Heart left ventricle (tissue), 16 donors: ENCODE measurements around the gene GATAD1. TPM values are rescaled to one million over a fixed set of nuclear protein-coding genes. Genes with fewer than 3 reads are reported as not detected.

Experiments used
- ATAC-seq, 4 donors: fragments of 200-7000 bp; cut with Tn5 transposase; one replicate each; pipeline ENCODE4 v1.9.1; 2020 to 2022; ENCODE audit warnings: moderate library complexity in 4 of 4, mild to moderate bottlenecking in 3 of 4, moderate number of reproducible peaks in 1 of 4
- DNase-seq, 5 donors: peaks; one replicate each; pipeline ENCODE4 v3.0.0-alpha.2; 2020
- H3K27ac ChIP-seq, 12 donors: fragments of 200-600 bp; sonication (generic) in 4 of 12; one replicate each; pipeline versions ENCODE4 v1.5.0 to v1.8.0; 2016 to 2022; ENCODE audit warnings: mild to moderate bottlenecking in 2 of 12
- H3K27me3 ChIP-seq, 9 donors: fragments of 200-600 bp; sonication (generic) in 2 of 9; one replicate each; pipeline versions ENCODE4 v1.5.1 to v1.8.0; 2016 to 2022; ENCODE audit warnings: mild to moderate bottlenecking in 3 of 9
- H3K36me3 ChIP-seq, 9 donors: fragments of 200-600 bp; sonication (generic) in 2 of 9; one replicate each; pipeline versions ENCODE4 v1.5.0 to v1.8.0; 2018 to 2022; ENCODE audit warnings: mild to moderate bottlenecking in 2 of 9
- H3K4me1 ChIP-seq, 12 donors: fragments of 200-600 bp; sonication (generic) in 4 of 12; one replicate each; pipeline versions ENCODE4 v1.5.0 to v1.8.0; 2016 to 2022; ENCODE audit warnings: mild to moderate bottlenecking in 3 of 12
- H3K4me3 ChIP-seq, 12 donors: fragments of 200-600 bp; sonication (generic) in 4 of 12; one replicate each; pipeline versions ENCODE4 v1.5.0 to v1.8.0; 2017 to 2022; ENCODE audit warnings: mild to moderate bottlenecking in 9 of 12, moderate library complexity in 4 of 12
- H3K9me3 ChIP-seq, 12 donors: fragments of 200-600 bp; sonication (generic) in 4 of 12; one replicate each; pipeline versions ENCODE4 v1.5.0 to v1.8.0; 2016 to 2022; ENCODE audit warnings: mild to moderate bottlenecking in 1 of 12
- POLR2A ChIP-seq, 2 donors: fragments of 450-650 bp; IDR thresholded peaks; one replicate each; pipeline ENCODE4 v1.6.1; 2017; ENCODE audit warnings: antibody characterized with exemption in 2 of 2, mild to moderate bottlenecking in 2 of 2, moderate library complexity in 2 of 2
- WGBS, 4 donors: extraction: QIAGEN DNeasy Blood & Tissue Kit in 2 of 4; methylation state at CpG; one replicate each; pipeline versions ENCODE4 v1.1.5 to v1.1.7; 2013 to 2018; 5-methylcytosine and 5-hydroxymethylcytosine counted together
- intact Hi-C, 10 donors: fragments of 100-400 bp; cut with DNase I; formaldehyde crosslinking; loops; one replicate each; pipeline versions ENCODE4 v1.11.1 to v1.14.2; 2022
- polyA plus RNA-seq, 2 donors: library from polyadenylated mRNA; stranded (reverse); fragments of 200-250 nt; gene quantifications; one replicate each; pipeline ENCODE4 v1.2.3, GENCODE V29; 2013
- total RNA-seq, 9 donors: library from RNA; depleted of rRNA in 2 of 9; stranded (reverse); fragments of >200 nt in 2 of 9; fragmentation: NEBNext Ultra II Directional in 3 of 9; extraction: Animal tissue kit (Norgen Biotek cat#: 25700) in 3 of 9; gene quantifications; one replicate each; pipeline versions ENCODE4 v1.1.0 to v1.2.4, GENCODE V29; 2016 to 2023
- TF ChIP-seq, protein P1 (sequence below), 12 donors: fragments of 200-600 bp; sonication (generic) in 4 of 12; IDR thresholded peaks; one replicate each; pipeline versions ENCODE4 v1.5.0 to v1.8.0; 2018 to 2022; ENCODE audit warnings: antibody characterized with exemption in 12 of 12, mild to moderate bottlenecking in 5 of 12
- donor health status: ischemic (EF 13 %, LVEDD 7.1; RV severe dilation, severe dysfunction).
- donor health status: healthy with polysubstance abuse.
- donor health status: DM: no; HTN: yes; CAD: no.
- donor health status: DM: no; HTN: no; CAD: no.
- donor health status: ischemic (EF 25% LVEDD 6.9; RV normal size, moderate dysfunction).
- donor health status: ischemic (EF 25% LVEDD 5.7; RV mildly dilated, moderate dysfunction).
- donor health status: healthy.
- donor health status: DM: yes; HTN: yes; CAD: no.
- donor health status: ischemic (EF 35%, LVEDD 5.7; RV mildly dilated, moderate dysfunction).
- donor health status: nonischemic (EF 11% LVEDD 7.7; RV severe dilation, severe dysfunction).
- donor health status: DM: yes; HTN: yes; CAD: no.
- donor health status: PGD.
- donor health status: ischemic (EF 29% LVEDD 5.4; RV normal size, mild dysfunction).
- donor health status: nonischemic (EF 23%, LVEDD 6.1; RV moderate dilation, normal function).

Gene GATAD1
- total and polyA plus RNA-seq, 11 donors: 8.5 to 20.5 (median 13.8) TPM

DNA sequence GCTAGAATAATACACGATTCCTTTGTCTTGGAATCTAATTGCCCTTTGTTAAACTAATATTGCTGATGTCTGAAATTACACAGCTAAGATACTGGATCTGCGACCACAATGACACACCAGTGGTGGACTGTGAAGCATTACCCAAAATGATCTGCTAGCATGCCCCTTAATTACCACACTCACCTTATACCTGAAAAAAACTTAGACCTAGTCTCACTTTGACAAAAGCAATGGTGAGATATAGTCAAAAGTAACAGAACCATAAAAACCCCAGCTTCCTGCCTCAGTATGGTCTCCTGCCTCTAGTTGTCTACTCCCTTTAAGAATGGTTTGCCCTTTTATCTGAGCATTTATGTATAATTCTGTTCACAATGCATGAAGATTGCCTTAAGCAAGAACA, 51.3 kb downstream of the GATAD1 start:
- ATAC-seq: no peak
- peaks cover 0 to 100% (median 89%) of the 10 kb centered on the region in 9 donors for H3K36me3 ChIP-seq
- no peaks in the 10 kb centered on the region for H3K4me1 ChIP-seq
- H3K4me3 ChIP-seq: no peak overlapping the region
- no peak overlapping the region for H3K27ac ChIP-seq
- TF ChIP-seq POLR2A (IDR thresholded peaks at IDR 0.05): no peak
- TF ChIP-seq, protein P1, sequence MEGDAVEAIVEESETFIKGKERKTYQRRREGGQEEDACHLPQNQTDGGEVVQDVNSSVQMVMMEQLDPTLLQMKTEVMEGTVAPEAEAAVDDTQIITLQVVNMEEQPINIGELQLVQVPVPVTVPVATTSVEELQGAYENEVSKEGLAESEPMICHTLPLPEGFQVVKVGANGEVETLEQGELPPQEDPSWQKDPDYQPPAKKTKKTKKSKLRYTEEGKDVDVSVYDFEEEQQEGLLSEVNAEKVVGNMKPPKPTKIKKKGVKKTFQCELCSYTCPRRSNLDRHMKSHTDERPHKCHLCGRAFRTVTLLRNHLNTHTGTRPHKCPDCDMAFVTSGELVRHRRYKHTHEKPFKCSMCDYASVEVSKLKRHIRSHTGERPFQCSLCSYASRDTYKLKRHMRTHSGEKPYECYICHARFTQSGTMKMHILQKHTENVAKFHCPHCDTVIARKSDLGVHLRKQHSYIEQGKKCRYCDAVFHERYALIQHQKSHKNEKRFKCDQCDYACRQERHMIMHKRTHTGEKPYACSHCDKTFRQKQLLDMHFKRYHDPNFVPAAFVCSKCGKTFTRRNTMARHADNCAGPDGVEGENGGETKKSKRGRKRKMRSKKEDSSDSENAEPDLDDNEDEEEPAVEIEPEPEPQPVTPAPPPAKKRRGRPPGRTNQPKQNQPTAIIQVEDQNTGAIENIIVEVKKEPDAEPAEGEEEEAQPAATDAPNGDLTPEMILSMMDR (IDR thresholded peaks at IDR 0.05): no peak
- DNase-seq: no peak
- 93 to 99% (median 94%) methylated on average over 2 of the region's 2 CpGs for WGBS, 4 donors
- intact Hi-C loops: no loop called here
- no peaks in the 10 kb centered on the region for H3K27me3 ChIP-seq
- no peaks in the 10 kb centered on the region for H3K9me3 ChIP-seq

DNA sequence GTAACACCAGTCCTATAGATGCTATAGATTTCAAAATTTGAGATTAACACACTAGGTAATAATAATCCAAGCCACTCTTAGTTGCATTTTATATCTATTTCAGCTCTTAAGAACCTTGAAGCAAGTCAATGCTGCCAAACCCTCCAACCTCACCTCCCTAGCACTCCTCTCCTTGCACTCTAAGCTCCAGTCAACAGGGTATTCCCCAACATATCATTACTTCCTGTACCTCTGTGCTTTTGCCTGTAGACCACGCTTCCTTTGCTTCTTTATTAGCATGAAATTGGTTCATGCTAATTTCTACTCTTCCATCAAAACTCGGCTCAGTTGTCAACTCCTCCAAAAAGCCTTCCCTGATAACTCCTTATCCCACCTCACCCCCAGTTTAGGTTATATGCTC, 56.5 kb downstream of the GATAD1 start:
- H3K4me1 ChIP-seq: no peaks in the 10 kb centered on the region
- no peak overlapping the region for H3K4me3 ChIP-seq
- ATAC-seq (no peak), DNase-seq (no peak)
- intact Hi-C loops: no loop called here
- H3K36me3 ChIP-seq: peaks cover 0 to 100% (median 75%) of the 10 kb centered on the region in 9 donors
- 89 to 95% (median 93%) methylated on average over 2 of the region's 2 CpGs for WGBS, 4 donors
- TF ChIP-seq, protein P1 (IDR thresholded peaks at IDR 0.05): no peak
- TF ChIP-seq POLR2A (IDR thresholded peaks at IDR 0.05): no peak
- no peaks in the 10 kb centered on the region for H3K9me3 ChIP-seq
- H3K27me3 ChIP-seq: no peaks in the 10 kb centered on the region
- no peak overlapping the region for H3K27ac ChIP-seq

DNA sequence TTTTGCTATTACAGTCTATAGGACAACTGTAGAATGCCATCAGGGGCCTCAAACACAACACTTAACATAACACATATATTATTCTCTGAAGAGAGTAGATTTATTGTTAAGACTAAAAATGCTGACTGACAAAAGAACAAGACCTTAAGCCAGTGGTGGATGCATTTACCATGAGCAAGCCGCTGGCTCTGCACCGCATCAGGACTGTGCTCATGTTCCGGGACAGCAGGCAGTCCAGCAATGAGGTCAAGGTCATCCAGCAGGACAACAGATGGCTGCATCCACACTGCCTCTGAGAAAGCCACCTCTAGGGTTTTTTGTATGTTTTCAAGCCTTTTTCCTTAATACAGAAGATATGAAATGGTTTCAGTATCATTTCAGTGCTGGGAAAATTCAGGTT, 57.3 kb downstream of the GATAD1 start:
- intact Hi-C loops: no loop called here
- TF ChIP-seq POLR2A (IDR thresholded peaks at IDR 0.05): no peak
- TF ChIP-seq, protein P1 (IDR thresholded peaks at IDR 0.05): no peak
- Histone ChIP-seq H3K9me3 (no peaks in the 10 kb centered on the region), H3K27me3 (no peaks in the 10 kb centered on the region), H3K36me3 (peaks cover 0 to 100% (median 74%) of the 10 kb centered on the region in 9 donors), H3K4me1 (no peaks in the 10 kb centered on the region), H3K4me3 (no peak overlapping the region), H3K27ac (no peak overlapping the region)
- DNase-seq (peak in 1 of 5 donors; percentile 55), ATAC-seq (peak in 3 of 4 donors; percentile 65 to 79 (median 72))
- 77 to 86% (median 79%) methylated on average over 3 of the region's 3 CpGs for WGBS, 4 donors

DNA sequence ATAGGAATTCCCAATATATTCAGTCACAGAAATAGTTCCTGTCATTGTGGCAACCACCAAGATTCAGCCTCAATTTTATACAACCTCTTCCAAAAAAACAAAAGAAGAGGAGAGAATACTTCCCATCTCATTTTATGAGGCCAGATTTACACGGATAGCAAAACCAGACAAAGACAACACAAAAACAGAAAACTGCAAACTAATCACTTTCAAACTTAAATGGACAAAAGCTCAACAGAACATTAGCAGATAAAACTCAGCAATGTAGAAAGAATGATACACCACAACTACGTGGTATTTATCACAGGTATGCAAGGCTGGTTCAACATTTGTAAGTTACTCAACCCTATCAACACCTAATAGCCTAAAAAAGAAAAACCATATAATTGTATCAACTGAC, 59.1 kb downstream of the GATAD1 start:
- no peaks in the 10 kb centered on the region for H3K27me3 ChIP-seq
- no peak for ATAC-seq
- H3K4me3 ChIP-seq: no peak overlapping the region
- H3K4me1 ChIP-seq: no peaks in the 10 kb centered on the region
- no peak overlapping the region for H3K27ac ChIP-seq
- no peaks in the 10 kb centered on the region for H3K9me3 ChIP-seq
- WGBS, 4 donors: 69 to 82% (median 78%) methylated on average over 2 of the region's 2 CpGs
- intact Hi-C loops: no loop called here
- TF ChIP-seq, protein P1 (IDR thresholded peaks at IDR 0.05): no peak
- H3K36me3 ChIP-seq: peaks cover 0 to 100% (median 68%) of the 10 kb centered on the region in 9 donors
- DNase-seq: no peak
